Memory B cell (primary cell): ENCODE results near the gene STIL.
"Not testable (repeated sequence)": the region's sequence is repeated elsewhere in the genome, so short reads cannot be mapped to it uniquely, and the experiment has no call there.

ENCODE experiments used
- ATAC-seq: fragments of 150-1000 bp; cut with Tn5 transposase; 2 replicates; pipeline ENCODE4 v1.10.0; 2021; ENCODE audit warnings: low read depth, mild to moderate bottlenecking, moderate library complexity
- DNase-seq, 2 donors: peaks; one replicate each; pipeline ENCODE4 v3.0.0; 2022; ENCODE audit warnings: low spot score in 2 of 2
- H3K27ac Mint-ChIP-seq: one replicate; pipeline ENCODE4 v1.8.0; 2022; ENCODE audit warnings: mild to moderate bottlenecking, moderate library complexity, mixed read lengths
- H3K27me3 Mint-ChIP-seq: one replicate; pipeline ENCODE4 v1.8.0; 2022; ENCODE audit warnings: mixed read lengths
- H3K36me3 Mint-ChIP-seq: one replicate; pipeline ENCODE4 v1.8.0; 2022; ENCODE audit warnings: mild to moderate bottlenecking, mixed read lengths
- H3K4me1 Mint-ChIP-seq: one replicate; pipeline ENCODE4 v1.8.0; 2022; ENCODE audit warnings: mixed read lengths
- H3K4me3 Mint-ChIP-seq: one replicate; pipeline ENCODE4 v1.8.0; 2022; ENCODE audit warnings: mild to moderate bottlenecking, moderate library complexity, mixed read lengths
- H3K9me3 Mint-ChIP-seq: one replicate; pipeline ENCODE4 v1.8.0; 2022; ENCODE audit warnings: mixed read lengths

STIL gene

DNA sequence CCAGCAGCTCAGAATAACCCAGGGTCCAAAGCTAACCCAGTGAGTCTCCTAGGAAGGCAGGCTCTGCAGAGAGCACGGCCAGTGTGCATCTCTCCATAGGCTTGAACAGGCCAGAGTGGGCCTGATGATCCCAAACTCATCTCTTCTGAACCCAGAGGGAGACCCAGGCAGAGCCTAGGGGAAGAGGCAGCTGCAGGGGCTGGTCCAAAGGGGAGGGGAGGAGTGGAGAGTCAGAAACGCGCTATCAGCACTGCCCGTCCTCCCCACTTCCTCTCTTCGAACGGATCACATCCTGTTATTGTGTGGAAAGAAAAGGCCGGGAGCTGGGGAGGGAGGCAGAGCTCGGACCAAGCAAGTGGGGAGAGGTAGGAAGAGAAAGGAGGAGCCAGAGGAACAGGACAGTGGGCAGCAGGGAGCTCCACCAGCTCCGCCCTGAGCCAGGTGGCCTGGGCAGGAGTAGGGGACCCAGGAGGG lies 102.1 kb downstream of the STIL start:
- ATAC-seq (no peak), DNase-seq (no peak)
- no peaks in the 10 kb centered on the region for H3K36me3 Mint-ChIP-seq
- no peak overlapping the region for H3K27ac Mint-ChIP-seq
- H3K27me3 Mint-ChIP-seq = peaks cover 6% of the 10 kb centered on the region
- H3K4me1 Mint-ChIP-seq = no peaks in the 10 kb centered on the region
- no peak overlapping the region for H3K4me3 Mint-ChIP-seq
- H3K9me3 Mint-ChIP-seq = no peaks in the 10 kb centered on the region

DNA sequence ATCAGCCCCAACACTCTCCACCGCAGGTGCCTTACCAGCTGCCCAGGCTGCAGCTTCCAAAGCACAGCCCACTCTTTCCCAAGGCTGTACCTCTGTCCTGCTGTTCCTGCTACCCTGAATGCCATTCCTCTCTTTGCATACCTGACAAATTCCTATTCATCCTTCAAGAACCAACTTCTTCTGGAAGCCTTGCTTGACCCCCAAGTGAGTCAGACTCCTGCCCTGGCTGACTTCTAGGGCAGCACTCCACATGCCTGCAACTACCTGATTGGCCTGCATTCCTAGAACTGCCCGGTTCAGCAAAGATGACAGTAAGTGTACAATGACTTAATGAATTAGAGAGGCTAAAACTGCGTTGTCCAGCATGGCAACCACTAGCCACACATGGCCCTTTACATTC lies 103.3 kb downstream of the STIL start:
- no peak for DNase-seq
- Mint-ChIP-seq H3K27ac (peak overlapping the region; percentile 3), H3K4me1 (no peaks in the 10 kb centered on the region), H3K9me3 (no peaks in the 10 kb centered on the region), H3K36me3 (no peaks in the 10 kb centered on the region), H3K27me3 (peaks cover 13% of the 10 kb centered on the region), H3K4me3 (no peak overlapping the region)
- ATAC-seq = no peak

DNA sequence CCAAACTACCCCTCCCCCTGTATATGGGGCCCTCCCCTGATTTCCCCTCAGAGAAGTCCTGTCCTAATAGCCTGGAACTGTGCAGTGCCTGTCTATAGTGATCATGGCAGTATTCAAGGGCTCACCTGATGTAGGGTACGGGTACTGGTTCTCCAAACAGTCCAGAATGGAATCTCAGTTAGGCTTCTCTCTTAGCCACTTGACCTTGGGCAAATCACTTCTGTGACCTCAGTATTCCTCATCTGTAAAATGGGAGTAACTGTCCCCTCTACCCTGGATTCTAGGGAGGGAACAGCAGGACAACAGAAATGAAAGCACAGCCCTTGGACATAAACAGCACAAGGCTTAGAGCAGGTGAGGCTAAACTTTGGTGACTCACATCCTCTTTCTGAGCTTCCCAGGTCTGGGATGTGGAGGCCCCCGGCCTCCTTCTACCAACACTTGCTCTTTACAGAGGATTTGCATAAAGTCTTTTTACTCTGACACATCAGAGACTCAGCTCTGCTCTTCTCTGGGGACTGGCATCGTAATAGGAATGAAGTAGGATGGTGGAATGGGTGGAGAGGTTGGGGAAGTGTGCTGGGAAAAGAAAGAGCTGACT lies 104.1 kb downstream of the STIL start:
- Mint-ChIP-seq H3K4me1 (no peaks in the 10 kb centered on the region), H3K9me3 (no peaks in the 10 kb centered on the region), H3K36me3 (no peaks in the 10 kb centered on the region), H3K27ac (no peak overlapping the region), H3K4me3 (no peak overlapping the region), H3K27me3 (peaks cover 15% of the 10 kb centered on the region)
- ATAC-seq (no peak), DNase-seq (no peak)

DNA sequence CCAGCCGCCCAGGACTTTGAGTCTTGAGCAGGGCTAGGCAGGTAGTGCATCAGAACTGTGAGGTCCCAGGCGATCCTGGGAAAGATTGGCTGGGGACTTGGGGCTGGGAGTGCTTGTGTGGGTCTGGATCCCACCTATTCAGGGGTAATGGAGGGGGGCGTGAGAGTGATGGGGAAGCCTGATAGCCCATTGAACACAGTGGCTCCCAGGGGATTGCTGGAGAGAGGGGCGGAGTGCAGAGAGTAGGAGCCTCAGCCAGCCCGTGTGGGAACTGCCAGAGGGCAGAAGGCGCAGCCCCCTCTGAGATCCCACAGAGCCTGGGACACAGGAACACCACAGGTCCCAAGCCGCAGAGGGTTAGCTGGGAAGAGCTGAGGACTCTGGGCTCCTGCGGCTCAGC lies 104.9 kb downstream of the STIL start:
- Mint-ChIP-seq H3K27me3 (peaks cover 19% of the 10 kb centered on the region), H3K9me3 (no peaks in the 10 kb centered on the region), H3K36me3 (no peaks in the 10 kb centered on the region), H3K4me3 (no peak overlapping the region), H3K27ac (no peak overlapping the region), H3K4me1 (no peaks in the 10 kb centered on the region)
- DNase-seq (no peak), ATAC-seq (no peak)

DNA sequence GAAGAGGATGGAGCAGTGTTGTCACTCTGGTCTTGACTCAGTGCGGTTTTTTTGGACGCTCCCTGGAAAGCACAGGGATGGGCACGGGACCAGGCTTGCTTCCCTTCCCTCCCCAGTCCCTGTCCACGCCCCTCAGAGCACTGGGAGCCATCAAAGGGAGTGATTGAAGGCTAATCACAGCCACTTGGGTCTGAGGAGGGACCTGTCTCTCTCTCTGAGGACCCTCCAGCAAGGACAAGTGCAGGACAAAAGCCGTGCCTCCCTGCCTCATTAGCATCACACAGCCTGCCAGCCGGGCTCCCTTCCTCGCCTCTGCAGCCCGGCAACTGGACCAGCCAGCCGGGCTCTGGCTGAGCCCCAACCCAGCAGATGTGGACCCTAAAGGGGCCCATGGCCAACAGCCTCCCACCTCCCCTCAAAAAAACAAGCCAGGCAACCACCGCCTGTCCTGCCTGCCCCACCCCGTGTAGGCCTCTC lies 105.5 kb downstream of the STIL start:
- peaks cover 1% of the 10 kb centered on the region for H3K4me1 Mint-ChIP-seq
- no peak overlapping the region for H3K4me3 Mint-ChIP-seq

DNA sequence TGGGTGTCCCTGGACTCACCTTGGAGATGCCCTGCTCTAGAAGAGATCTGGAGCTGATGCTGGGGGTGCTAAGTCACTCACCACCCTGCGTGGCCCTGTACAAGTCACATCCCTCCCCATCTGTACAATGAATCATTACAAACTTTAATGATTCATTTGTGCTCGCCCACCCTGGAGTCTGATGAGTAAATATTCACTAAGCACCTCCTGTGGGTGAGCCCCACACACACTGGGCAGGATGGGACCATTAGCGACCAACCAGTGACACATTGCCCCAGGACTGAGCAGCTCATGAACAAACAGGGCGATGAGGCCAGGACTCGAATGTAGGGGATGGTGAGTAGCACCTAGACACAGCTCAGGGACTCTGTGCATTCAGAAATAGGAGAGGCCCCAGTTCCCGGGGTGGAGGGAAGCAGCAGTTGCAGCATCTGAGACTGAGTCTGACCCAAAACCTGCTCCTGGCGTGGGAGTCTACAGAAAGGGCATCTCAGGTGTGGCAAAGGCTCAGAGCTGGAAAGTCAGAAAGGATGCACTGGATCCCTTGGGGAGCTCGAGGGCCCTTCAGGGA lies 106.1 kb downstream of the STIL start:
- Mint-ChIP-seq H3K4me3 (no peak overlapping the region), H3K27me3 (peaks cover 19% of the 10 kb centered on the region), H3K9me3 (peaks cover 2% of the 10 kb centered on the region), H3K27ac (no peak overlapping the region), H3K4me1 (peaks cover 5% of the 10 kb centered on the region), H3K36me3 (no peaks in the 10 kb centered on the region)
- DNase-seq = no peak
- no peak for ATAC-seq

More for the DNA sequence above, 105.5 kb downstream of the STIL start:
- H3K36me3 Mint-ChIP-seq = no peaks in the 10 kb centered on the region
- H3K9me3 Mint-ChIP-seq = no peaks in the 10 kb centered on the region
- ATAC-seq (no peak), DNase-seq (no peak)
- H3K27me3 Mint-ChIP-seq = peaks cover 19% of the 10 kb centered on the region
- H3K27ac Mint-ChIP-seq = no peak overlapping the region

DNA sequence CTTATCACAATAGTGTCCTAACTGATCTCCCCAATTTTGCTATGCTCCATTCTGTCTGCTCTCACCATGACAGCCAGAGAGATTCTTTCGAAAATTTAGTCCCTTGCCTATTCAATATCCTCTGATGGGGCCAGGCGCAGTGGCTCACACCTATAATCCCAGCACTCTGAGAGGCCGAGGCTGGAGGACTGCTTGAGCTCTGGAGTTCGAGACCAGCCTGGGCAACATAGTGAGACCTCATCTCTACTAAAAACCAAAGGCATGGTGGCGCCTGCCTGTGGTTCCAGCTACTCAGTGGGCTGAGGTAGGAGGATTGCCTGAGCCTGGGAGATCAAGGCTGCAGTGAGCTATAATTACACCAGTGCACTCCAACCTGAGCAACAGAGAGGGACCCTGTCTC lies 108.0 kb downstream of the STIL start:
- Mint-ChIP-seq H3K4me3 (no peak overlapping the region), H3K27ac (no peak overlapping the region), H3K9me3 (peaks cover 2% of the 10 kb centered on the region), H3K27me3 (peaks cover 19% of the 10 kb centered on the region), H3K4me1 (peaks cover 5% of the 10 kb centered on the region), H3K36me3 (no peaks in the 10 kb centered on the region)
- no peak for ATAC-seq
- DNase-seq = no peak

DNA sequence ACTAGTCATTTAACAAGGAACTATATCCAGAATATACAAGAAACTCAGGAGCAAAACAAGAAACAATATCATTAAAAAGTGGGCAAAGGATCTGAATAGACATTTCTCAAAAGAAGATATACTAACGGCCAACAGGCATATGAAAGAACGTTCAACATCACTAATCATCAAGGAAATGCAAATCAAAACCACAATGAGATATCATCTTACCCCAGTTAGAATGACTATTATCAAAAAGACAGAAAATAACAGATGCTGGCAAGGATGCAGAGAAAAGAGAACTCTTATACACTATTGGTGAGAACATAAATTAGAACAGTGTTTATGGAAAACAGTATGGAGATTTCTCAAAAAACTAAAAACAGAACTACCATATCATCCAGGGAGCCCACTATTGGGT lies 110.4 kb downstream of the STIL start:
- not testable (repeated sequence) for DNase-seq, H3K4me3 Mint-ChIP-seq, H3K36me3 Mint-ChIP-seq, H3K4me1 Mint-ChIP-seq, H3K27ac Mint-ChIP-seq, ATAC-seq, H3K9me3 Mint-ChIP-seq
- H3K27me3 Mint-ChIP-seq = peaks cover 19% of the 10 kb centered on the region

DNA sequence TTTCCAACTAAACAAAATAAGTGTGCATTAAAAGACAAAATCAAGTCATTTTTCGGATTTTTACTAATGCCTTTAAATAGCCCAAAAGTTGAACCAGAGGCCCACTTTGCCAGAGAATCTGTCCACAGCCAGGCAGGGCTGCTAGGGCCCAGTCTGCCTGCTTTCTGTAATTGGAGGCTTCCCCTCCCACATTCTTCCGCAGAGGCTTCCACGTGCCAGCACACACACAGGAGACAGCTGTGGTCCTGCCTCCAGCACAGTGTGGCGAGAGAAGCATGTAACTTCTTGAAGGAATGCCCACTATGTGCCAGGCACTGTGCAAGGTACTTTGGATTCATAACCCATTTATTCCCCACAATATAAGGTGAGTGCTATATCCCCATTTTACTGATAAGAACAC lies 112.8 kb downstream of the STIL start:
- Mint-ChIP-seq H3K4me1 (peaks cover 5% of the 10 kb centered on the region), H3K9me3 (peaks cover 2% of the 10 kb centered on the region), H3K4me3 (no peak overlapping the region), H3K36me3 (no peaks in the 10 kb centered on the region), H3K27me3 (peaks cover 22% of the 10 kb centered on the region), H3K27ac (no peak overlapping the region)
- ATAC-seq (no peak), DNase-seq (no peak)
